ENCODE measurements around the gene NOG.

Gene NOG

DNA sequence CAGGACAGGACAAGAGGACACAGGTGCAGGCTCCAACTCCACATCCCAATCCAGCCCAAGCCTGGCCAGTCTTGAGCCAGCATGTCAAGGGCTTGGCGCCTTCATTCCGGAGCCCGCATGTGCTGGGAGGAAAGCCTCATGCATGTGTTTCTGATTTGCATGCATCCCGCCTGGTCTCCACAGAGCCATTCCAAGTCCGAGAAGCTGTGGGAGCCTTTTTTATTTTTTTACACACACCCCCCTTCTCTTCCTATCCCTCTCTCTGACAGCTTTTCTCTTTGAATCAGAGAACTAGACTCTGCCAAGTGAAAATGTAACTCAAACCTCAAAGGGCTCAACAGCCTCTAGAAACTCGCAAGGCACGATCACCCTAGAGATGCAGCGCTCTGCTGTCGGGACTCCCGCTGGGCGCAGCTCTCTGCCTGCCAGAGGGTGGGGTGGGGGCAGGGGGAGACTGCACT, 45.1 kb downstream of the NOG start:
- no peak for DNase-seq

DNA sequence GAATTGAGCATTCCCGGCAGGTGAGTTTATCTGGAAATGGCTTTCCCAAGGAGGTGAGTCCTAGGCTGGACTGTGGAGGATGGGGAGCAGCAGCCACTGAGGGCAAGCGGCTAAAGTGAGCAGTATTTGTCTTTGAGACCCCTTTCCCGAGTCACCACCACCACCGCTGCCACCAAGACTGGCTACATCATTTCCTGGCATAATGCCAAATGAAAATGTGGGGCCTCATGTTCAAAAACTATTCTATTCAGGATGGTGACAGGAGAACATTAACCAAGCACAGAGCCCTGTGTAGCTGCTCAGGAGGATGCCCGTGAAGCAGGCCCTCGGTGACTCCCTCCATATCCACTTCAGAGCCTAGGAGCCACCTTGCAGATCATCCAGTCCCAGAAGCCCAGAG, 46.0 kb downstream of the NOG start:
- DNase-seq: no peak

DNA sequence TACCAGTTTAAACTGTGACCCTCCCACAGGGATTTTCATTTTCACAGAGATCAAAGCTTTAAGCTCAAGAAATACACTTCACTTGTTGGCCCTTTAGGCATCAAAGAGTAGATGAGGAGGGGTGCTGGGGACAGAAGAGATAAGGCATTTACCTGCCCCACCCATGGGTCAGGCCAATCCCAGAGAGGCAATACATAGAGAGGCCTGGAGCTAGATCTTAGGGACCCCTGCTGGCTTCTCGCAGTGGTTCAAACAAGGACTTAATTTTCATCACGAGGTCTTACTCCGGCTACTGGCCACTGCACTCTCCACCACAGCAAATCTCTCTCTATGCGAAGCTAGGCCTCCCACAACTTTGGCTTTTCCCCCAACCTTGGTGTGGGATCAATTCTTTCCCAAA, 46.6 kb downstream of the NOG start:
- DNase-seq: no peak

DNA sequence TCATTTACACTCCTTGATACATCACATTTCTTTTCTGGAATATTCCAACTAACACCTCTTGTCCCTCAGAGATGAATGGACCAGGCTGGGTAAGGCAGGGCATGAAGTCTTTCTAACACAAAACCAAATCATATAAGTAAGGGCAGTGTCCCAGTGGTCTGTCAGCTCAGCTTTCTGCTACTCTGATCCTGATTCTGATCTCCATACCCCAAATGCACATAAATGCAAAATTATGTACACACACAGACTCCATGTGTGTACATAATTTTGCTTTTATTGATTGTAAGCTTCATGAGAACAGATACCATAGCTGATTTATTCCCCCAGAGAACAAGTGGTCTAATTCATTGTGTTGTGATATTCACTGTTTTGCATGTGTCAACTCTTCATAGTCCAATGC, 47.9 kb downstream of the NOG start:
- DNase-seq: no peak

DNA sequence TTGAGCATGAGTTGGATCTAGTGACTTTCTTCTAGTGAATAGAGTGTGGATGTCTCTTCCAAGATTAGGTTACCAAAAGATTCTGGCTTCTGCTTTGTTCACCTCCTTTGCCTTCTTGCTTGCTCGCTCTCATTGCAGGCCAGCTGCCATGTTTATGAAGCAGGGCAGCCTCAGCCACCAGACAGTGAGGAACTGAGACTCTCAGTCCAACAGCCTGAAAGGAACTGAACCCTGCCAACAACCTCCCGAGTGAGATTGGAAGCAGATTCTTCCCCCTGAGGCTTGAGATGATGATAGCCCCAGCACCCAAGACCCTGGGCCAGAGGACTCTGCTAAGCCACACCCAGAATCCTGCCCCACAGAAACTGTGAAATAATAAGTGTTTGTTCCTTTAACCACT, 48.4 kb downstream of the NOG start:
- no peak for DNase-seq

DNA sequence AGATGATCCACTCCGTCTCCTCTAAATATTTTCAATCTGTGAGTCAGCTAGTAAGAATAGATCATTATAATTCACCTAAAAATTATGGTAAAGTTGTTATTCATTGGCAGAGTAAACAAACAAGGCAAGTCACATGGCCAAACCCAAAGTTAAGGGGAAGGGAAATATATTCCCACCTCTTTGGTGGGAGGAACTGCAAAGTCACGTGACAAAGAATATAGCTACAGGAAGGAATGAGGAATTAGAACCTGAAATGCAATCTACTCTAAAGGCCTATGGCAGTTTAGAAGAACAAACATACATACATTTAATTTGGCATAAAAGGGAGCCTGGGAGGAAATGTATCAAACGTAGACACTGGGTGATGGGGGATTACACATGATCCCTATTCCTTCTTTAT, 48.9 kb downstream of the NOG start:
- no peak for DNase-seq

Data from activated effector memory CD4-positive, alpha-beta T cell treated with anti-CD3 and anti-CD28 coated beads, Interleukin-2, amount 50 U/mL, for 16 hours (primary cell).